KOPT-K1 (cell line): ENCODE measurements around the gene MARCKSL1.

Source experiments
- H3K27ac ChIP-seq: fragments of 200-600 bp; sonication (generic); 2 replicates; pipeline ENCODE4 v1.5.1; 2016; ENCODE audit warnings: antibody characterized with exemption, mild to moderate bottlenecking, low read depth, low read length; ENCODE audit not compliant: poor library complexity, severe bottlenecking
- H3K36me3 ChIP-seq: fragments of 200-600 bp; sonication (generic); 2 replicates; pipeline ENCODE4 v1.5.1; 2017; ENCODE audit warnings: antibody characterized with exemption, mild to moderate bottlenecking, low read length, moderate library complexity; ENCODE audit not compliant: insufficient read depth
- H3K9me3 ChIP-seq: fragments of 200-600 bp; sonication (generic); 2 replicates; pipeline ENCODE4 v1.5.1; 2017; ENCODE audit warnings: antibody characterized with exemption, low read length, mild to moderate bottlenecking; ENCODE audit not compliant: insufficient read depth, poor library complexity, severe bottlenecking

Gene MARCKSL1

DNA sequence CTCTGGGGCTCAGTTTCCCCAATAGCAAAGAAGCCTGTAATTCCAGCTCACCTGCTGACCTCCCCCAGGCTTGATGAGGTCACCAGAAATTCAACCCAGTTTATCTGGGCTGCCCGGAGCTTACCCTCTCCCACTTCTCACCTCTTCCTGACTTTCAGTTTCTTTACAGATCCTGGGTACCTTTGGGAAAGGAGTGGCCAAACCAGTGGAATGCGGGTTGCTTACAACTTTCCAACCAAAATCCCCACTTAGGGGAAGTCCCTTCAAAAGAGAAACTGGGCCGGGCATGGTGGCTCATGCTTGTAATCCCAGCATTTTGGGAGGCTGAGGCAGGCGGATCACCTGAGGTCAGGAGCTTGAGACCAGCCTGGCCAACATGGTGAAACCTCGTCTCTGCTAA lies 5.9 kb upstream of the MARCKSL1 start:
- H3K27ac ChIP-seq = no peak overlapping the region
- no peaks in the 10 kb centered on the region for H3K9me3 ChIP-seq
- no peaks in the 10 kb centered on the region for H3K36me3 ChIP-seq

GRCh38 chr1:32341186-32341757 lies 5.2 kb upstream of the MARCKSL1 start:
- no peak overlapping the region for H3K27ac ChIP-seq
- no peaks in the 10 kb centered on the region for H3K36me3 ChIP-seq
- H3K9me3 ChIP-seq = no peaks in the 10 kb centered on the region

DNA sequence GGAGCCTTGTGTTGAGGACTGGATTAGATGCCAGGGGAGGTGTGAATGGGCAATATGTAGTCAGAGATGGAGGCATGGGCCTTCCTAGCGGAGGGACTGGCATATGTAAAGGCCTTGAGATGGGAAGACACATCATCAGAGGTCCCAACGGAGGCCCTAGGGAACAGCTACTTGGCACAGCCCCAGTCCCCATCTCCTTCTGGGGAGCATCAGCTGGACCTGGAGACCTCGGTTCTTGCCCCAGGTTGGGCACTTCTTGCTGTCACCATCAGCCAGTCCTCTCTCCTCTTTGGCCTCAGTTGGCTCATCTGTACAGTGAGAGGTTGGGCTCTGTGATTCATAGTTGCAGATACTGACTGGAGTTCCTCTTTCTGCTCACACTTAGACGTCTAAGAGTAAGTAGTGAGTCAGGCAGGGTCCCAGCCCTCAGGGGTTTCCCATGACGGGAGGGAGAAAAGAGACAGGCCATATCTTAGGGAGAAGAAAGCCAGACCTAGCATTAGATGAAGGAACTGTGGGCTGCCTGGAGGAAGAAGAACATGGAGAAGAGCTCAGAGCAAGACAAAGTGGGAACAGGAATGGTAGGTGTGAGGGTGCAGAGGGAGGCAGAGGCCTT lies 3.4 kb upstream of the MARCKSL1 start:
- no peaks in the 10 kb centered on the region for H3K9me3 ChIP-seq
- H3K36me3 ChIP-seq = peaks cover 4% of the 10 kb centered on the region
- H3K27ac ChIP-seq = no peak overlapping the region

DNA sequence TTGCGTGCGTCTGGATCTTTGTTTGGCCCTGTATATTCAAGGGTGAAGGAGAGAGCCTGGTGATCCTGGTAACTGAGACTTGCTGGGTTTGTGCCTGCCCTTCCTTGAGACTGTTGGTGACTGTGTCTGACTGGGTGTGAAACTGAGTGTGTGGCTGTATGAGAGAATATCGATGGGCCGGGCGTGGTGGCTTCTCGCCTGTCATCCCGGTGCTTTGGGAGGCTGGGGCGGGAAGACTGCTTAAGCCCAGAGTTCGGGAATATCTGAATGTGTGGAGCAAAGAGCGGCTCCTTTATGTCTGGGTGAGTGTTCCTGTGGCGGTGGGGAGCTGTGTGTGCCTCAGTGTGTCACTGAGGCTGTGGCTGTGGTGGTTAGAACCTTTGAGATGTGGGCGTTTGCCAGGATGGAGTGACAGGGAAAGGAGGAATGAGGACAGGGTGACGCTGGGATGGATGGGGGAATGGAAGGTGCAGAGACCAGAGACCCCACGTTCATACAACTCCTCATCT lies 2.7 kb upstream of the MARCKSL1 start:
- no peaks in the 10 kb centered on the region for H3K9me3 ChIP-seq
- no peak overlapping the region for H3K27ac ChIP-seq
- H3K36me3 ChIP-seq = peaks cover 12% of the 10 kb centered on the region

DNA sequence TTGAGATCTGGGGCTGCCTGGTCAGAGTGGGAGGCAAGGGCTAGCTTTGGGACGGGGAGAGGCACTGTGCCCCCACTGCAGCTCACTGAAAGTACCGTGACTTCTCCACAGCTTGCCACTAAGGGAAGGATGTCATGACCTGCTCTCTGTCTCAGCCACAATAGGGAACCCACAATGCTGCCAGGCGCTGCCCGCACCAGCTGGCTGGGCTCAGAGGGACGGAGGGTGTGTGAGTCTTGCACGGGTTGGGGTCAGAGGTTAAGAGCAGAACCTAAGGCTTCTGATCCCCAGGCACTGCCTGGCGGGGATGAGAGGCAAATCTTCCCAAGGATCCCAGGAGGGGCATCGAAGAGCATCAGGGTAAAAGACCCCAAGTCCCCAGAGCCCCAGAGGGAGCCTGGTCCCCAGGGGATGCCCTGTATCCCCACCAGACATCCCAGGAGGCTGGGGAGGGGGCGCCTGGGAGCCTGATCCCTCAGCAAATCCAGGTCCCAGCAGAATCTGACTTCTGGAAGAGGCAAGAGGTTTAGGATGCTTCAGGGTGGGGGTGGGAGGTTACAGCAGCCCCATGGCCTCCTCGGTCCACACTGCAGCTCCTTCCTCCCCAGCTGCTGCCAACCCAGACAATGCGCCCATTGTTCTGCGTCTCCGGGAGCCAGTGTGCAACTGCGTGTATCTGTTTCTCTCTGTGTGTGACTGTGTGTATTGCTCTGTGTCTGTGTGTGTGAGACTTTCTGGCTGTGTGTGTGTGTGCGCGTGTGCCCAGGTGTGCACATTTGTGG lies 2.0 kb upstream of the MARCKSL1 start:
- Histone ChIP-seq H3K9me3 (no peaks in the 10 kb centered on the region), H3K27ac (no peak overlapping the region), H3K36me3 (peaks cover 19% of the 10 kb centered on the region)

DNA sequence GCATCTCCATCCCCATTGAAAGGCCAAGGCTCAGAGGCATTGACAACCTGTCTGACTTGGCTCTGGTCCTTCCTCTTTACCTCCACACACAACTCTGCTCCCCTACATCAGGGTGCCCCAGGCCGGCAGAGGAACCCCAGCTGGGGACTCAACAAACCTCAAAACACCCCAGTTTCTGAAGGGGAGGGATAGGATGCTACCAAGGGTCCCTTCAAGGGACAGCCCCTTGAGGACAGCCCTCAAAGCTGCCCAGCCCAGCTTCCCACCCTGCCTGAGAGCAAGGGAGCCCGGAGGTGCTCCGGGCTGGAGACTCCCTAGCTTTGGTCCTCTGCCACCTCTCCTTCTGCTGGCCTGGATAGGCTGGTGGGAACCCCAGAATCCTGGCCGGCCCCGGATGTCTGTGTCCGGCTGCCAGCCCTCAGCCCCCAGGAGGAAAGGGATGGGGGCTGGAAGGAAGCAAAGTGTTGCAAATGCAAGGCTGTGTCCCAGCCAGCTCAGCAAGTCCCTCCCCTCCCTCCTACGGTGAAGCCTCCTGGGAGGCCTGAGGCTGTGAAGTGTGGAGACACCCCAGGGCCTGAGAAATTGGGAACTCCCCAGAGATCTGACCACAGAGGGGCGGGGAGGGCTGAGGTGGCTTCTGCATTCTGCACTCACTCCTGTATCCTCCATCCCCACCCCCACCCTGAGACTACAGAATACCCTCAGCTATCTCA lies 1.1 kb upstream of the MARCKSL1 start:
- Histone ChIP-seq H3K27ac (no peak overlapping the region), H3K9me3 (no peaks in the 10 kb centered on the region), H3K36me3 (peaks cover 28% of the 10 kb centered on the region)

DNA sequence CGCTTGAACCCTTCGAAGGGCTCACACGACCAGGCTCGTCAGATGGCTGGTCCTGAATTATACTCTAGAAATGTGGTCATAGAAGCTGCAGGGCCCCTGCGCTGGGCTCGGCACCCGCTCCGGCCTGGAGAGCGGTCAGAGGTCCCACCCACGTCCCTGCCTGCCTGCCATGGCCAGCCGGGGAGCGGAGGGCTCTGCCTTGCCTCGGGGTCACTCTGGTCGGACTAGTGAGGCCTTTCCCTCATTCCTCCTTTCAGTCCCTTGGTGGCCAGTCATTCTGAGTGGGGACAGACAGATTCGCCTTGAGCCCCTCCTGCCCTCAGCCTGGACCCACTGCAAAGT lies 529 bp upstream of the MARCKSL1 start:
- Histone ChIP-seq H3K27ac (no peak overlapping the region), H3K36me3 (peaks cover 33% of the 10 kb centered on the region), H3K9me3 (no peaks in the 10 kb centered on the region)

DNA sequence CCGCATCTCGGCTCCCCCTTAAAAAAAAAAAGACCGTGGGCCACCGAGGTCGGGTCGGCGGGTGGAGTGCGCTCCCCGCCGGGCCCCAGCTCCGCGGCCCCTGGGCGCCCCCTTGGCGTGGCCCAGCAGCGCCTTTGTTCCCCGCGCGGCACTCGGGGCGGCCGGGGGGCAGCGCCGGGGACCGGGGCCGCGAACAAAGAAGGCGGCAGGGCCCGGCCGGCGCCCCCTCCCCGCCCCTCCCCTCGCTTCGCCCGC lies 571 bp downstream of the MARCKSL1 start:
- Histone ChIP-seq H3K36me3 (peaks cover 44% of the 10 kb centered on the region), H3K9me3 (no peaks in the 10 kb centered on the region), H3K27ac (peak overlapping the region; percentile 60)

DNA sequence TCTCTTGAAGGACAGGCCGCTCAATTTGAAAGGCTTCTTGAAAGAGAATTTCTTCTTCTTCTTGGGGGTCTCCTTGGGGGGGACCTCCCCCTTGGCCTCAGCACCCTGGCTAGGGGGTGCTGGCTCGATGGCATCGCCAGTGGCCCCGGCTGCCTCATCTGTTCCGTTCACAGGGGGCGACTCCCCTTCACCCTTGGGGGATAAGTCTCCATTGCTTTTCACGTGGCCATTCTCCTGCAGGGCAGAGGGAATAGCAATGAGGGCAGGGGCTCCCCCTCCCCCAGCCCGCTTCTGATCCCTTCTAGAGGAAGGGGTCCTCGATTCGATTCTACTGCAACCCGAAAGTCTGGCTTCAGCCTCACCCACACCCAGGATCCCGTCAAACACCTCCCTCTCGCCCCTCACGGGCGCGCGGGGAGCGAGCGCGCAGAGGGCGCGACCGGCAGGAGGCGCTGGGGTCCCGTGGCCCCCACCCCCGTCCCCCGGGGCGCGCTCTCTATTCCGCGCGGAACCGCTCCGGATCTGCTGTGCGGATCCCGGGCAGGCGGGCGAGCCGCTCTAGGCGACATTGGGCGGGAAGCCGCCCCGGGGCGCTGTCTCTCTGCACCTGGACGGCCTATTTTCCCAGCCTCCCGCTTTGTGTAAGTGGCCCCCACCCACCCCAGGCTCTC lies 1.0 kb downstream of the MARCKSL1 start:
- peaks cover 49% of the 10 kb centered on the region for H3K36me3 ChIP-seq
- no peaks in the 10 kb centered on the region for H3K9me3 ChIP-seq
- peak overlapping the region; percentile 60 for H3K27ac ChIP-seq

DNA sequence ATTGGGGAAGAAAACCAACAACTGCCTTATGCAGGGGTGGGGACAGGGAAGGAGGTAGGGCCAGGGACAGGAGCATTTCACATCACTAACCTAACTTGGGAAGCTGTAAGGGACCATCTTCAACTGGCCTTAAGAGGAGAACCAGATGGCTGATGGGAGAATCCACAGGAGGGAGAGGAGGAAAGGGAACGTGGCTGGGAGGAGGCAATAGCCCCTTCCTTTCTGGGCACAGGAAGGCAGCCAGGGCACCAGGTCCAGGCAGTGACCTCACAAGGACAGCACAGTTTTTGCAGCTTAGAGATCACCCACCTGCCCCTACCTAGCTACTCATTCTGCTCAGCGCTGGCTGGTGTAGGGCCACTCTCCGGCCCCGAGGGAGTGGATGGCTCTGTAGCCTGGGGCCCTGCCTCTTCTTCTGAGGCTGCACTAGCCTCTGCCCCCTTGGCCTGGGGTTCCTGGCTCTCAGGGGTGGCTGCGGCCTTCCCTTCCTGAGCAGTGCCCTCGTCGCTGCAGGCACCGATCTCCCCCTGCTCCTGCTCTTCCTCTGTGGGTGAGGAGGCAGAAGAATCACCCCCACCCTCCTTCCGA lies 1.7 kb downstream of the MARCKSL1 start:
- peak overlapping the region; percentile 60 for H3K27ac ChIP-seq
- H3K9me3 ChIP-seq = no peaks in the 10 kb centered on the region
- H3K36me3 ChIP-seq = peaks cover 55% of the 10 kb centered on the region

- H3K27ac ChIP-seq = no peak overlapping the region
Measured at GRCh38 chr1:32333251-32333963, 2.6 kb downstream of the MARCKSL1 start.

DNA sequence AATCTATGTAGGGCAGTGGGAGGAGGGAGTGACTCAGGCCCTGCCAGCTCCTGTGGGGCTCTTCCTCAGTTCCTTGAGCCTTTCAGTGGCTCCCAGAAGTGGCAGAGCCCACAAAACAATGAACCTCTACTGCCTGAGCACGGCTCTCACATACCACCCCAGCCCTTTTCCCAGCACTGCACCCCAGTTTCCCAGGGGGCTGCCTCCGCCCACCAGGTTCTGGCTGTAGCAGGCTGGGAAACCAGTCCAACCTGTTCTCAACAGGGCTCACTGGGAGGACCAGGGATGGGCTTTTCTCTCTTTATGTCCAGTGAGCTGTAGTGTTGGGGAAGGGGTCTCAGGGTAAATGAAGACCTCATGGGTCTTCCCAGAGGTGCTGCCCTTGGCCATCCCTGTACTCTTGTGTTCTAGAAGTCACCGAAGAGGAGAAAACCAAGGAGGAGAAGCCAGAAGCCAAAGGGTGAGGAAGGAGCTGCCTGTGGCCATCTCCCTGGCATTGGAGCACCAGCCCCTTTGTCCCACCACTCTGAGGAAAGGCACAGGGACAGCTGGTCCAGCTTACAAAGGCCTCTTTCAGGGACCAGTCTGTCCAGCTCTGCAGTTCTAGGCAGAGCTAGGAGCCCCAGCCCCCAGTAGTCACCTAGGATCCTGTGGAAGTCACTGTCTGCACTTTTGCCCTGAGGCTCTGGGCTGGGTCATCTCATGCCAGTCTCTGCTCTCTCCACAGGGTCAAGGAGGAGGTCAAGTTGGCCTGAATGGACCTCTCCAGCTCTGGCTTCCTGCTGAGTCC lies 3.5 kb downstream of the MARCKSL1 start:
- peaks cover 74% of the 10 kb centered on the region for H3K36me3 ChIP-seq
- no peak overlapping the region for H3K27ac ChIP-seq

More at GRCh38 chr1:32333251-32333963, 2.6 kb downstream of the MARCKSL1 start:
- H3K36me3 ChIP-seq = peaks cover 65% of the 10 kb centered on the region
- no peaks in the 10 kb centered on the region for H3K9me3 ChIP-seq

DNA sequence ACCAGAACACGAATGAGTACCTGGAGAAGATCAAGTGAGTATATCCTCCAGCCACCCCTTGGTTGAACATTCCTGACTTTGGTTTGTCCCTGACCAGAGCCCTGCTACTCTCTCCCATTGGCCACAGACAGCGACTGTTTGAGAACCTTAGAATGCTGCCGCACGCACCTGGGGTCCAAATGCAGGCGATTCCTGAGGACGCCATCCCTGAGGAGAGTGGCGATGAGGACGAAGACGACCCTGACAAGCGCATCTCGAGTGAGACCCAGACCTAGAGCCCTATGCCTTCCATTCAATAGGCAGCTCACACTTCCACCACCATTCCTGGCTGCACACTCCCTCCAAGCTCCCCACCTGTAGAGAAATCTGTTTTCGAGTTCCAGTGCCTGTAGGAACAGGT lies 4.5 kb downstream of the MARCKSL1 start:
- Histone ChIP-seq H3K36me3 (peaks cover 84% of the 10 kb centered on the region), H3K27ac (no peak overlapping the region)

More for the DNA sequence above, 3.5 kb downstream of the MARCKSL1 start:
- H3K9me3 ChIP-seq = no peaks in the 10 kb centered on the region

More for the DNA sequence above, 4.5 kb downstream of the MARCKSL1 start:
- no peaks in the 10 kb centered on the region for H3K9me3 ChIP-seq
